Stimulated activated CD8-positive, alpha-beta memory T cell treated with anti-CD3 and anti-CD28 coated beads, Interleukin-15, amount 100 ng/mL, for 1 hour (primary cell): ENCODE measurements around the gene TAB3.
"Not testable (repeated sequence)": the region's sequence is repeated elsewhere in the genome, so short reads cannot be mapped to it uniquely, and the experiment has no call there.

Experiments
- DNase-seq: peaks from one replicate; pipeline ENCODE4 v3.0.0-alpha.2; 2020; ENCODE audit warnings: low read depth

Gene TAB3

GRCh38 chrX:30812326-30812725 lies 76.7 kb downstream of the TAB3 start:
- no peak for DNase-seq

- DNase-seq = no peak
Observed at GRCh38 chrX:30806187-30806728, 82.8 kb downstream of the TAB3 start.

GRCh38 chrX:30804462-30804861 lies 84.6 kb downstream of the TAB3 start:
- DNase-seq = no peak

GRCh38 chrX:30800901-30801300 lies 88.2 kb downstream of the TAB3 start:
- DNase-seq = no peak

- DNase-seq = no peak
Observed at GRCh38 chrX:30799327-30799726, 89.7 kb downstream of the TAB3 start.

- no peak for DNase-seq
Observed at GRCh38 chrX:30798810-30799209, 90.2 kb downstream of the TAB3 start.

GRCh38 chrX:30797301-30797700 lies 91.8 kb downstream of the TAB3 start:
- DNase-seq = not testable (repeated sequence)

- no peak for DNase-seq
Observed at GRCh38 chrX:30795981-30796958, 92.8 kb downstream of the TAB3 start.

GRCh38 chrX:30794497-30794896 lies 94.6 kb downstream of the TAB3 start:
- no peak for DNase-seq

- no peak for DNase-seq
Observed at GRCh38 chrX:30793767-30794103, 95.3 kb downstream of the TAB3 start.

GRCh38 chrX:30793075-30793766 lies 95.8 kb downstream of the TAB3 start:
- no peak for DNase-seq

GRCh38 chrX:30791296-30792278 lies 97.5 kb downstream of the TAB3 start:
- DNase-seq = no peak

GRCh38 chrX:30787012-30787411 lies 102.0 kb downstream of the TAB3 start:
- no peak for DNase-seq

- DNase-seq = no peak
Observed at GRCh38 chrX:30786374-30786773, 102.7 kb downstream of the TAB3 start.

GRCh38 chrX:30781711-30782444 lies 107.2 kb downstream of the TAB3 start:
- DNase-seq = no peak

GRCh38 chrX:30779453-30780030 lies 109.5 kb downstream of the TAB3 start:
- no peak for DNase-seq

- no peak for DNase-seq
Observed at GRCh38 chrX:30777575-30777974, 111.5 kb downstream of the TAB3 start.
